T-cell (primary cell): ENCODE data around the gene GTF2A1. TPM values are rescaled to one million over a fixed set of nuclear protein-coding genes. Genes with fewer than 3 reads are reported as not detected.

Experiments used
- ATAC-seq, 4 experiments: fragments of 200-7000 bp in 3 of 4; fragments of 150-1000 bp in 1 of 4; cut with Tn5 transposase; replicated peaks in 1 of 4; 1 replicate in 3 of 4; 2 replicates in 1 of 4; pipeline ENCODE4 v1.10.0; 2021; ENCODE audit warnings: moderate library complexity in 3 of 4, mild to moderate bottlenecking in 2 of 4, moderate number of reproducible peaks in 1 of 4
- CTCF ChIA-PET, 2 donors: fragments of 300-600 bp; sonication (Branson Sonifier 250); formaldehyde crosslinking; loops; one replicate each; lab custom pipeline; 2022; ENCODE audit warnings: antibody characterized with exemption in 2 of 2; lab: Charles Lee
- POLR2A ChIA-PET, 2 donors: fragments of 300-600 bp; sonication (Branson Sonifier 250); formaldehyde crosslinking; loops; one replicate each; lab custom pipeline; 2022; ENCODE audit warnings: antibody characterized with exemption in 2 of 2; lab: Charles Lee
- DNase-seq, 35 experiments: peaks; one replicate each; pipeline versions ENCODE4 v3.0.0 to v3.0.0-alpha.2; 2013 to 2023
- H3K27ac ChIP-seq: one replicate; pipeline ENCODE4 v1.5.1; 2013; ENCODE audit warnings: low read length
- H3K27me3 ChIP-seq, 2 experiments: replicated peaks in 1 of 2; 1 replicate in 1 of 2; 2 replicates in 1 of 2; pipeline versions ENCODE4 v1.6.1 to v1.7.0; 2013; ENCODE audit warnings: low read length in 1 of 2, mixed read lengths in 1 of 2; ENCODE audit not compliant: control insufficient read depth in 2 of 2, insufficient read depth in 2 of 2; ENCODE audit errors: extremely low read depth in 1 of 2
- H3K36me3 ChIP-seq, 2 donors: 1 replicate in 1 of 2; 2 replicates in 1 of 2; pipeline versions ENCODE4 v1.6.1 to v1.7.0; 2013; ENCODE audit warnings: low read length in 1 of 2; ENCODE audit not compliant: control insufficient read depth in 2 of 2, insufficient read depth in 1 of 2; ENCODE audit errors: extremely low read depth in 1 of 2
- H3K4me1 ChIP-seq, 2 experiments: 1 replicate in 1 of 2; 2 replicates in 1 of 2; pipeline versions ENCODE4 v1.6.1 to v1.7.0; 2013; ENCODE audit warnings: low read length in 2 of 2, mixed read lengths in 1 of 2; ENCODE audit not compliant: insufficient read depth in 2 of 2, control insufficient read depth in 1 of 2; ENCODE audit errors: extremely low read depth in 1 of 2
- H3K4me3 ChIP-seq, 2 donors: 1 replicate in 1 of 2; 2 replicates in 1 of 2; pipeline versions ENCODE4 v1.5.1 to v1.7.0; 2013; ENCODE audit warnings: mild to moderate bottlenecking in 2 of 2, low read length in 1 of 2, moderate library complexity in 1 of 2; ENCODE audit not compliant: control insufficient read depth in 1 of 2; ENCODE audit errors: extremely low read depth in 1 of 2
- H3K9me3 ChIP-seq: 2 replicates; pipeline ENCODE4 v1.7.0; 2013
- H3K27ac Mint-ChIP-seq, 2 donors: one replicate each; pipeline ENCODE4 v1.8.0; 2020 to 2021; ENCODE audit warnings: mild to moderate bottlenecking in 2 of 2, mixed read lengths in 2 of 2
- H3K27me3 Mint-ChIP-seq, 2 donors: one replicate each; pipeline ENCODE4 v1.8.0; 2021 to 2022; ENCODE audit warnings: mixed read lengths in 2 of 2
- H3K36me3 Mint-ChIP-seq: one replicate; pipeline ENCODE4 v1.8.0; 2021; ENCODE audit warnings: mixed read lengths
- H3K4me1 Mint-ChIP-seq, 3 donors: one replicate each; pipeline ENCODE4 v1.8.0; 2020 to 2022; ENCODE audit warnings: mixed read lengths in 3 of 3, mild to moderate bottlenecking in 1 of 3
- H3K4me3 Mint-ChIP-seq, 3 donors: one replicate each; pipeline ENCODE4 v1.8.0; 2020 to 2022; ENCODE audit warnings: mild to moderate bottlenecking in 3 of 3, mixed read lengths in 3 of 3, moderate library complexity in 3 of 3
- H3K9me3 Mint-ChIP-seq, 3 donors: one replicate each; pipeline ENCODE4 v1.8.0; 2020 to 2022; ENCODE audit warnings: mixed read lengths in 3 of 3
- WGBS: methylation state at CpG from one replicate; pipeline ENCODE4 v1.1.5; 2013; ENCODE audit warnings: missing lambda C conversion rate; ENCODE audit not compliant: insufficient coverage; 5-methylcytosine and 5-hydroxymethylcytosine counted together
- total RNA-seq, 35 experiments: library from RNA in 6 of 35; stranded (reverse) in 6 of 35; fragments of 120-200 nt in 1 of 35; gene quantifications; one replicate each; pipeline versions ENCODE4 v1.2.1 to v1.2.4 and lab custom pipeline; 2013 to 2026

Gene GTF2A1
- total RNA-seq, 5 donors from 2014 or later (not counting 1 experiment from before 2014, with no cell fraction given), result 21.2 to 34.1 (median 29.3) TPM

DNA sequence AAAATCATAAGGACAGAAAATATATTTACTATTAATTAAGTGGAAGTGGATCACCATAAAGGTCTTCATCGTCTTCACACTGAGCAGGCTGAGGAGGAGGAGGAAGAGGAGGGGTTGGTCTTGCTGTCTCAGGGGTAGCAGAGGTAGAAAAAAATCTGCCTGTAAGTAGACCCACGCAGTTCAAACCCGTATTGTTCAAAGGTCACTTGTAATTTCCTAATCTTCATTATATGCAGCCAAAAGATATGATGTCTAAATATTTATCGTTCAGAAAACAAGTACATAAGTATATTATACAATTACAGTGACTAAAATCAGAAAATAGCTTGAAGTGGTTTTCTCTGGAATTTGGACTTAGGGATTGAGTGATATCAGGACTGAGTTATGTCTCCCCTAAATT is 72.1 kb downstream of the GTF2A1 start:
- Mint-ChIP-seq H3K4me1 (peaks cover 11 to 14% (median 13%) of the 10 kb centered on the region in 3 donors), H3K27me3 (no peaks in the 10 kb centered on the region), H3K36me3 (no peaks in the 10 kb centered on the region), H3K27ac (no peak overlapping the region), H3K9me3 (peaks cover 0 to 3% (median 0%) of the 10 kb centered on the region in 3 donors), H3K4me3 (no peak overlapping the region)
- Histone ChIP-seq H3K9me3 (no peaks in the 10 kb centered on the region), H3K27me3 (no peaks in the 10 kb centered on the region), H3K4me3 (no peak overlapping the region), H3K27ac (no peak overlapping the region), H3K4me1 (peaks cover 4 to 7% of the 10 kb centered on the region in 2 experiments), H3K36me3 (no peaks in the 10 kb centered on the region)
- DNase-seq (no peak), ATAC-seq (no peak)
- no CpG with 5 or more reads among the region's 4 CpGs for WGBS
- CTCF ChIA-PET, result no interaction called here
- POLR2A ChIA-PET, result no interaction called here

DNA sequence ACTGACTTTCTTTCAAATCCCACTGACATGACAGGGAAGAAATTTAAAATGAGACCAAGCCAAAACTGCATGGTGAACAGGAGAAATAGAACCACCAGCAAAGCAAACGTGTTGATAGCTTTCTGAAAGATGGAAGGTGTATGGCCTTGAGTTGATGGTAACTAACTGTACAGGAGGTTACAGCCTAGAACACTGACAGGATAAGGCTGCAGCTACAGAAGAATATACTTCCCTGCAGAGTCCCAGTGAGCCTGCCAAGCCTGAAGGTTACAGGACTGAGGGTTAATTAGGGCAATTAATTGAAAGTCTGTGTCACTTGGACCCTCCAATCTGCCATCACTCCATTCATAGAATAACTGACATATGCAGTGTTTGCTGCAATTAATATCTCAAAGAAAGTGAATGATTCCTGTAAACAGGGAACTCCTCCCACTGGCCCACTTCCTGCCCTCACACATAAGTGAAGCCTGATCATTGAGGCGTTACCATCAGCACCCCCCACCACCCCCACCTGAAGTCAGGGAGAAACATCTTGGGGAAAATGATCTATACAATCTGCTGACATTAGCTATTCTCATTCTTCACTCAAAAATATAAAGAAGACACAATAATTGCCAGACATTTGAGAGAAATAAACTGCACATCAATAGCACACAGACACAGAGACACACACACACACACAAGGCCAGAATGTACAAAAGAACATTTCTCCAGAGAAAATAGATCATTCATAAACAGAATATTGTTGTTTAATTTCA is 73.4 kb downstream of the GTF2A1 start:
- Mint-ChIP-seq H3K4me1 (peaks cover 11 to 14% (median 13%) of the 10 kb centered on the region in 3 donors), H3K27me3 (no peaks in the 10 kb centered on the region), H3K9me3 (peaks cover 0 to 5% (median 0%) of the 10 kb centered on the region in 3 donors), H3K27ac (no peak overlapping the region), H3K36me3 (no peaks in the 10 kb centered on the region), H3K4me3 (no peak overlapping the region)
- ChIA-PET POLR2A (no interaction called here), CTCF (no interaction called here)
- WGBS, result no CpG with 5 or more reads among the region's 2 CpGs
- H3K4me1 ChIP-seq, result peaks cover 4 to 7% of the 10 kb centered on the region in 2 experiments
- ATAC-seq (peak in 2 of 4 experiments; percentile 43 to 48), DNase-seq (peak in 1 of 35 experiments; percentile 2)
- no peaks in the 10 kb centered on the region for H3K36me3 ChIP-seq
- no peak overlapping the region for H3K4me3 ChIP-seq
- no peaks in the 10 kb centered on the region for H3K27me3 ChIP-seq
- no peaks in the 10 kb centered on the region for H3K9me3 ChIP-seq
- no peak overlapping the region for H3K27ac ChIP-seq

DNA sequence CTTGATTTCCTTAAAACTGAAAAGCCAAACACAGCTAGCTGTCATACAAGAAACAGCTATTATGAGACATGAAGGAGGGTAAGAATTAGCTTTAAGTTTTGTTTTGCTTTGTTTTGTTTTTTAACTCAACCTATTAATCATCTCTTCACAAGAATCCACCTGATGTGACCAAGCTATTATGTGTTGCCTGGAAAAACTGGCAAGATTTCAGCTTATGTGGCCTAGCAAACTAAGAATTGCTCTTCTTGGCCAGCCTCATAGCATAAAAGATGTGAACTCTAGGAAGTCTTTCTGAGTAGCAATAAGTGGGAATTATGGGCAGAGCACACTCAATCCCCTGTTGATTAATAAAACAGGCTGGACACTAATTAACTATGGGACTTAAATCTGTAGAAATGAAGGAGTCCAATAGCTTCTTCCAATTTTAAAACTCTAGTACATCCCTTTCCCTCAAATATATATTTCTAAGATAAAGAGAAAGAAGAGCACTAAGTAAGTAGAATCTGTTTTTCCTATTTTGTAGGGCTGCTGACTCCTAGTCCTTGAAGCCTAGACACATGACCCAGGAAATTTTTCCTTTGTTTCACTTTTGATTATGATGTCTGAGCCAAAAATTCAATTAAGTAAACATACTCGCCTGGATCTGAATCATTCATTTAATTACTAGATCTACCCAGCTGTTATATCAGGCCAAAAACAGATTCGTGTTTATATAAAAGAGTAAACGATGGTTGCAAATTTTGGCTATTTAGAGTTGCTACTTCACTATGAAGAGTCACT is 75.7 kb downstream of the GTF2A1 start:
- H3K4me1 ChIP-seq, result peaks cover 4 to 7% of the 10 kb centered on the region in 2 experiments
- ChIA-PET POLR2A (no interaction called here), CTCF (interaction anchor here in 1 of 2 donors (1.0 kb wide), 1 partner anchor 33 kb away, joined by 3 read pairs; no protein-coding TSS in a partner anchor)
- no peaks in the 10 kb centered on the region for H3K27me3 ChIP-seq
- DNase-seq (no peak), ATAC-seq (no peak)
- H3K9me3 ChIP-seq, result no peaks in the 10 kb centered on the region
- H3K4me3 Mint-ChIP-seq, result no peak overlapping the region
- no peak overlapping the region for H3K4me3 ChIP-seq
- H3K4me1 Mint-ChIP-seq, result peaks cover 11 to 14% (median 13%) of the 10 kb centered on the region in 3 donors
- peaks cover 0 to 5% (median 0%) of the 10 kb centered on the region in 3 donors for H3K9me3 Mint-ChIP-seq
- H3K36me3 ChIP-seq, result no peaks in the 10 kb centered on the region
- no peak overlapping the region for H3K27ac Mint-ChIP-seq
- no peaks in the 10 kb centered on the region for H3K27me3 Mint-ChIP-seq
- H3K27ac ChIP-seq, result no peak overlapping the region
- no peaks in the 10 kb centered on the region for H3K36me3 Mint-ChIP-seq
- 60% methylated on average over 1 of the region's 3 CpGs for WGBS

DNA sequence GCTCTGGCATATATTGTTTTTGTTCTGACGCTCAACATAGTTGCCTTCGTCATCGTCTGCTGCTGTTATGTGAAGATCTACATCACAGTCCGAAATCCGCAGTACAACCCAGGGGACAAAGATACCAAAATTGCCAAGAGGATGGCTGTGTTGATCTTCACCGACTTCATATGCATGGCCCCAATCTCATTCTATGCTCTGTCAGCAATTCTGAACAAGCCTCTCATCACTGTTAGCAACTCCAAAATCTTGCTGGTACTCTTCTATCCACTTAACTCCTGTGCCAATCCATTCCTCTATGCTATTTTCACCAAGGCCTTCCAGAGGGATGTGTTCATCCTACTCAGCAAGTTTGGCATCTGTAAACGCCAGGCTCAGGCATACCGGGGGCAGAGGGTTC is 77.0 kb downstream of the GTF2A1 start:
- Mint-ChIP-seq H3K9me3 (peaks cover 0 to 5% (median 0%) of the 10 kb centered on the region in 3 donors), H3K4me3 (no peak overlapping the region), H3K36me3 (no peaks in the 10 kb centered on the region), H3K27ac (no peak overlapping the region), H3K27me3 (no peaks in the 10 kb centered on the region), H3K4me1 (peaks cover 11 to 14% (median 13%) of the 10 kb centered on the region in 3 donors)
- H3K27ac ChIP-seq, result no peak overlapping the region
- no peaks in the 10 kb centered on the region for H3K27me3 ChIP-seq
- H3K9me3 ChIP-seq, result no peaks in the 10 kb centered on the region
- peaks cover 4 to 7% of the 10 kb centered on the region in 2 experiments for H3K4me1 ChIP-seq
- CTCF ChIA-PET, result no interaction called here
- ATAC-seq, result no peak
- H3K4me3 ChIP-seq, result no peak overlapping the region
- no peak for DNase-seq
- POLR2A ChIA-PET, result no interaction called here
- WGBS, result 98% methylated on average over 8 of the region's 8 CpGs
- no peaks in the 10 kb centered on the region for H3K36me3 ChIP-seq

DNA sequence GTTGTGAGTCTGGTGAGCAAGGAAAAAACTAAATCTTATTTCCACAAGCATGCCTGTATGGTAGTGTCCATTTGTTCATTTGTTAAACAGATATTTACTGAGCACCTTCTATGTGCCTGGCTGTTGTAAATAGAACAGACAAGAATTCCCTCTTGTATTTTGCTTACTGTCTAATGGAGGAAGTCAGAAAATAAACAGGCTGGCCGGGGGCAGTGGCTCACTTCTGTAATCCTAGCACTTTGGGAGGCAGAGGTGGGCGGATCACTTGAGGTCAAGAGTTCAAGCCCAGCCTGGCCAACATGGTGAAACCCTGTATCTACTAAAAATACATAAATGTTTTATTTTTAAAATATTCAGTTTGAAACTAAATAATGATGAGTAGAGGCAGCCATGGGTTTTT is 79.3 kb downstream of the GTF2A1 start:
- H3K9me3 ChIP-seq, result no peaks in the 10 kb centered on the region
- H3K27me3 Mint-ChIP-seq, result no peaks in the 10 kb centered on the region
- ChIA-PET POLR2A (no interaction called here), CTCF (no interaction called here)
- no peaks in the 10 kb centered on the region for H3K36me3 Mint-ChIP-seq
- no peak overlapping the region for H3K27ac ChIP-seq
- peaks cover 0 to 5% (median 0%) of the 10 kb centered on the region in 3 donors for H3K9me3 Mint-ChIP-seq
- no peaks in the 10 kb centered on the region for H3K4me1 ChIP-seq
- H3K4me3 Mint-ChIP-seq, result no peak overlapping the region
- peaks cover 0 to under 1% (median under 1%) of the 10 kb centered on the region in 3 donors for H3K4me1 Mint-ChIP-seq
- no peak overlapping the region for H3K4me3 ChIP-seq
- no CpG with 5 or more reads among the region's 2 CpGs for WGBS
- no peaks in the 10 kb centered on the region for H3K36me3 ChIP-seq
- no peak for ATAC-seq
- H3K27ac Mint-ChIP-seq, result no peak overlapping the region
- no peaks in the 10 kb centered on the region for H3K27me3 ChIP-seq
- no peak for DNase-seq

DNA sequence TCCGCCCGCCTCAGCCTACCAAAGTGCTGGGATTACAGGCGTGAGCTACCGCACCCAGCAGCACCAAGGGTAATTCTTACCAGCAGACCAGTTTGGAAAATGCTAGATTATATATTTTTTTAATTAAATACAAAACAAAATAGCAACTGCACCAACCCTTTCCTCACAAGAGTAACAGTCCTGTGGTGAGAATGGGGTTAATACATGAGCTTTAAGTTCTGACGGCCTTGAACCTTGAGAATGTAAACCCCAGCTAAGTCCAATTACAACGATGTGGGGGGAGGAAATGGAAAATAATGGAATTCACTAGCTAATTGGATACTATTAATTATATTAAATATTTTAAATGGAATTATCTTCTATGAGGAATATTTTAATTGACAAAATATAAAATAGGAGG is 82.3 kb downstream of the GTF2A1 start:
- no peaks in the 10 kb centered on the region for H3K27me3 ChIP-seq
- POLR2A ChIA-PET, result no interaction called here
- H3K4me1 Mint-ChIP-seq, result no peaks in the 10 kb centered on the region
- H3K4me3 Mint-ChIP-seq, result no peak overlapping the region
- no peak for DNase-seq
- ATAC-seq, result no peak
- peaks cover 0 to under 1% (median 0%) of the 10 kb centered on the region in 3 donors for H3K9me3 Mint-ChIP-seq
- CTCF ChIA-PET, result no interaction called here
- WGBS, result 100% methylated on average over 3 of the region's 6 CpGs
- H3K27me3 Mint-ChIP-seq, result peaks cover 0 to 2% of the 10 kb centered on the region in 2 donors
- H3K36me3 Mint-ChIP-seq, result no peaks in the 10 kb centered on the region
- H3K4me1 ChIP-seq, result no peaks in the 10 kb centered on the region
- no peaks in the 10 kb centered on the region for H3K9me3 ChIP-seq
- no peaks in the 10 kb centered on the region for H3K36me3 ChIP-seq
- no peak overlapping the region for H3K4me3 ChIP-seq
- no peak overlapping the region for H3K27ac ChIP-seq
- no peak overlapping the region for H3K27ac Mint-ChIP-seq
